Panc1 (cell line): ENCODE measurements around the gene SMARCA2. TPM values are rescaled to one million over a fixed set of nuclear protein-coding genes. Genes with fewer than 3 reads are reported as not detected.

Experiments
- ATAC-seq: fragments of 200-7000 bp; cut with Tn5 transposase; 2 replicates; pipeline ENCODE4 v1.9.1; 2020; ENCODE audit warnings: mild to moderate bottlenecking, moderate library complexity
- BruUV-seq: library from RNA; stranded (reverse); fragments of 400-500 nt; replicated peaks from 2 replicates; lab custom pipeline; 2021; lab: Mats Ljungman, UMichigan
- CTCF ChIA-PET: fragments of 300-600 bp; sonication (Branson Sonifier 250); formaldehyde crosslinking; loops from one replicate; lab custom pipeline; 2022; ENCODE audit warnings: antibody characterized with exemption; lab: Charles Lee
- POLR2A ChIA-PET: fragments of 300-600 bp; sonication (Branson Sonifier 250); formaldehyde crosslinking; loops from one replicate; lab custom pipeline; 2022; ENCODE audit warnings: antibody characterized with exemption; lab: Charles Lee
- DNase-seq: peaks from one replicate; pipeline ENCODE4 v3.0.0-alpha.2; 2010; ENCODE audit warnings: low read depth, low spot score
- H3K27ac ChIP-seq: 2 replicates; pipeline ENCODE4 v1.5.1; 2011; ENCODE audit warnings: mild to moderate bottlenecking, low read length, inconsistent platforms
- H3K27me3 ChIP-seq: fragments of 200-500 bp; sonication (Bioruptor generic); 2 replicates; pipeline ENCODE4 v1.6.0; 2014; ENCODE audit warnings: low read length, inconsistent platforms; ENCODE audit not compliant: control insufficient read depth, insufficient read depth
- H3K36me3 ChIP-seq: fragments of 200-500 bp; sonication (Bioruptor generic); 2 replicates; pipeline ENCODE4 v1.5.1; 2014; ENCODE audit warnings: inconsistent platforms, mild to moderate bottlenecking, low read length, moderate library complexity; ENCODE audit not compliant: control insufficient read depth, insufficient read depth
- H3K4me1 ChIP-seq: 2 replicates; pipeline ENCODE4 v1.5.1; 2011; ENCODE audit warnings: inconsistent platforms, mild to moderate bottlenecking, low read length, moderate library complexity; ENCODE audit not compliant: control insufficient read depth, insufficient read depth
- H3K4me3 ChIP-seq, 2 experiments: 2 replicates each; pipeline ENCODE4 v1.5.1; 2011 to 2012; ENCODE audit warnings: low read depth in 2 of 2, low read length in 2 of 2, mild to moderate bottlenecking in 2 of 2, inconsistent platforms in 1 of 2, moderate library complexity in 1 of 2
- H3K9me3 ChIP-seq: fragments of 200-500 bp; sonication (Bioruptor generic); 2 replicates; pipeline ENCODE4 v1.5.1; 2014; ENCODE audit warnings: low read depth, mild to moderate bottlenecking, inconsistent platforms, low read length, moderate library complexity; ENCODE audit not compliant: control insufficient read depth, insufficient read depth
- CTCF ChIP-seq: fragments of 450-650 bp; IDR thresholded peaks from 2 replicates; pipeline ENCODE4 v1.5.1; 2017; ENCODE audit warnings: mild to moderate bottlenecking
- POLR2AphosphoS5 ChIP-seq: IDR thresholded peaks from 2 replicates; pipeline ENCODE4 v1.6.1; 2012; ENCODE audit warnings: mild to moderate bottlenecking, low read depth, low read length, moderate library complexity
- SIN3A ChIP-seq: IDR thresholded peaks from 2 replicates; pipeline ENCODE4 v1.6.1; 2012; ENCODE audit warnings: low read depth, mild to moderate bottlenecking, low read length, moderate library complexity, borderline replicate concordance; ENCODE audit not compliant: insufficient read depth
- TCF7L2 ChIP-seq: IDR thresholded peaks from 2 replicates; pipeline ENCODE4 v1.6.1; 2011; ENCODE audit warnings: mild to moderate bottlenecking, low read depth, low read length, inconsistent platforms
- in situ Hi-C: cut with HindIII; loops from 2 replicates; pipeline ENCODE4 v1.10.0; 2016; ENCODE audit warnings: low sequenced_read_pairs, low pct_unique_long_range_greater_than_20kb
- intact Hi-C: fragments of 100-400 bp; cut with micrococcal nuclease; formaldehyde crosslinking; loops from one replicate; pipeline ENCODE4 v1.10.0; 2022; ENCODE audit not compliant: unreplicated experiment
- total RNA-seq: library from RNA; stranded (reverse); gene quantifications from one replicate; pipeline ENCODE4 v1.2.1, GENCODE V29; 2021; ENCODE audit not compliant: unreplicated experiment
- TF ChIP-seq, protein P1 (sequence below), 2 experiments: IDR thresholded peaks; 2 replicates each; pipeline ENCODE4 v1.6.1; 2011 to 2012; ENCODE audit warnings: low read depth in 2 of 2, control low read depth in 1 of 2, low read length in 1 of 2, mild to moderate bottlenecking in 1 of 2, moderate library complexity in 1 of 2; ENCODE audit not compliant: insufficient read depth in 1 of 2

The SMARCA2 gene
- total RNA-seq, 1 experiment from 2014 or later: 13.3 TPM

DNA sequence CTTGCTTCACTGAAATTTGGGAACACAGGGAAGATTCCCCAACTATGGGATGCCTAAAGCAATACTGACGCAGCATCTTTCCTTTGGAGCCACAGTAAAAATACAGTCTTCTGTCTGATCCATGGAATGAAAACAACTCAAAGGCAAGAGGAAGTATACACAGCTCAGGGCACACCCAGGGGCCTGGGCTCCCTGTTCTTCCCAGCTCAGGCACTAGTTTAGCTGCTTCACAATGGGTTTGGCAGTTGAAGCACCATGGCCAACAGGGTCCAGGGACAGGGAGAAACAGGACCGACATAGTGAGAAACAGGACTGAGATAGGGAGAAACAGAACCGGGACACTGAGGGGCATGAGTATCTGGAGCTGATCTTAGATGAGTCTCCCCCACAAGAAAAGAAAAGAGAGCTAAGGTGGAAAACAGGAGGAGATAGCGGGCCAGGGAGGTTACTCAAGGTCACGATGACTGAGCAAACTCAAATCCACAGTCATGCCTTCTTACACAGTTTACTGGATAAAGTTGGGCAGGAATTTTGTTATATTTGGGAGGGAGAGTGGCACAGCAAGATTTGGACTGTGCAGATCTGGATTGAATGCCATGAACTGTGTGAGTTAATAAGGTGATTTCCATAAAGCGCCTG lies 198.8 kb downstream of the SMARCA2 start:
- Histone ChIP-seq H3K9me3 (no peaks in the 10 kb centered on the region), H3K27ac (no peak overlapping the region), H3K4me3 (no peak overlapping the region), H3K27me3 (no peaks in the 10 kb centered on the region), H3K36me3 (no peaks in the 10 kb centered on the region), H3K4me1 (no peaks in the 10 kb centered on the region)
- TF ChIP-seq POLR2AphosphoS5 (no peak), TCF7L2 (no peak), SIN3A (no peak), CTCF (no peak)
- TF ChIP-seq, protein P1, sequence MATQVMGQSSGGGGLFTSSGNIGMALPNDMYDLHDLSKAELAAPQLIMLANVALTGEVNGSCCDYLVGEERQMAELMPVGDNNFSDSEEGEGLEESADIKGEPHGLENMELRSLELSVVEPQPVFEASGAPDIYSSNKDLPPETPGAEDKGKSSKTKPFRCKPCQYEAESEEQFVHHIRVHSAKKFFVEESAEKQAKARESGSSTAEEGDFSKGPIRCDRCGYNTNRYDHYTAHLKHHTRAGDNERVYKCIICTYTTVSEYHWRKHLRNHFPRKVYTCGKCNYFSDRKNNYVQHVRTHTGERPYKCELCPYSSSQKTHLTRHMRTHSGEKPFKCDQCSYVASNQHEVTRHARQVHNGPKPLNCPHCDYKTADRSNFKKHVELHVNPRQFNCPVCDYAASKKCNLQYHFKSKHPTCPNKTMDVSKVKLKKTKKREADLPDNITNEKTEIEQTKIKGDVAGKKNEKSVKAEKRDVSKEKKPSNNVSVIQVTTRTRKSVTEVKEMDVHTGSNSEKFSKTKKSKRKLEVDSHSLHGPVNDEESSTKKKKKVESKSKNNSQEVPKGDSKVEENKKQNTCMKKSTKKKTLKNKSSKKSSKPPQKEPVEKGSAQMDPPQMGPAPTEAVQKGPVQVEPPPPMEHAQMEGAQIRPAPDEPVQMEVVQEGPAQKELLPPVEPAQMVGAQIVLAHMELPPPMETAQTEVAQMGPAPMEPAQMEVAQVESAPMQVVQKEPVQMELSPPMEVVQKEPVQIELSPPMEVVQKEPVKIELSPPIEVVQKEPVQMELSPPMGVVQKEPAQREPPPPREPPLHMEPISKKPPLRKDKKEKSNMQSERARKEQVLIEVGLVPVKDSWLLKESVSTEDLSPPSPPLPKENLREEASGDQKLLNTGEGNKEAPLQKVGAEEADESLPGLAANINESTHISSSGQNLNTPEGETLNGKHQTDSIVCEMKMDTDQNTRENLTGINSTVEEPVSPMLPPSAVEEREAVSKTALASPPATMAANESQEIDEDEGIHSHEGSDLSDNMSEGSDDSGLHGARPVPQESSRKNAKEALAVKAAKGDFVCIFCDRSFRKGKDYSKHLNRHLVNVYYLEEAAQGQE (IDR thresholded peaks at IDR 0.05; ENCODE audit: insufficient read depth in 1 of 2, low read depth in 2 of 2, low read length in 1 of 2): no peak
- ChIA-PET CTCF (no interaction called here), POLR2A (no interaction called here)
- no TSS peak for BruUV-seq
- ATAC-seq: no peak
- DNase-seq: no peak
- intact Hi-C loops: no loop called here
- in situ Hi-C loops: no loop called here

DNA sequence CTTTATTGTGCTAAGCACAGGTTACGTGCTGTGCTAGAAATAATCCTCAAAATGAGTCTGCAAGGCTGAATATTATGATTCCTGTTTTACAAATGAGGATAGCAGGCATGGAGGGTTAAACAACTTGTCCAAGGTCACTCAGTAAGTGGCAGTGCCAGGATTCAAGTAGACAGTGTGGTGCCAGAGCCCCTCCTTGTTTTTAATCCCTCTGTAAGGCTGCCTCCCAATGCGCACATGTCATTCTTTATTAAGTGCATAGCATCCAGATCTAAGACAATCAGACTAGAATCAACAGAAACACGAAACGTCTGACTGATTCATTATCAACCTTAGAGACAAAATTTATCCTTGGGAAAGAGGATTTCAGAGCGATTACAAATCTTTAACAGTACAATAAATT lies 199.6 kb downstream of the SMARCA2 start:
- POLR2A ChIA-PET: no interaction called here
- intact Hi-C loops: no loop called here
- in situ Hi-C loops: no loop called here
- no TSS peak for BruUV-seq
- DNase-seq: no peak
- no peak for TF ChIP-seq POLR2AphosphoS5
- TF ChIP-seq, protein P1 (IDR thresholded peaks at IDR 0.05; ENCODE audit: insufficient read depth in 1 of 2, low read depth in 2 of 2, low read length in 1 of 2): no peak
- TF ChIP-seq TCF7L2: no peak
- TF ChIP-seq CTCF: no peak
- TF ChIP-seq SIN3A: no peak
- H3K4me1 ChIP-seq: no peaks in the 10 kb centered on the region
- ATAC-seq: no peak
- no peaks in the 10 kb centered on the region for H3K9me3 ChIP-seq
- CTCF ChIA-PET: no interaction called here
- H3K4me3 ChIP-seq: no peak overlapping the region
- H3K27ac ChIP-seq: no peak overlapping the region
- H3K36me3 ChIP-seq: no peaks in the 10 kb centered on the region
- H3K27me3 ChIP-seq: no peaks in the 10 kb centered on the region
